ENCODE measurements around the gene ACLY.
"Not testable (repeated sequence)": the region's sequence is repeated elsewhere in the genome, so short reads cannot be mapped to it uniquely, and the experiment has no call there.

Gene ACLY

DNA sequence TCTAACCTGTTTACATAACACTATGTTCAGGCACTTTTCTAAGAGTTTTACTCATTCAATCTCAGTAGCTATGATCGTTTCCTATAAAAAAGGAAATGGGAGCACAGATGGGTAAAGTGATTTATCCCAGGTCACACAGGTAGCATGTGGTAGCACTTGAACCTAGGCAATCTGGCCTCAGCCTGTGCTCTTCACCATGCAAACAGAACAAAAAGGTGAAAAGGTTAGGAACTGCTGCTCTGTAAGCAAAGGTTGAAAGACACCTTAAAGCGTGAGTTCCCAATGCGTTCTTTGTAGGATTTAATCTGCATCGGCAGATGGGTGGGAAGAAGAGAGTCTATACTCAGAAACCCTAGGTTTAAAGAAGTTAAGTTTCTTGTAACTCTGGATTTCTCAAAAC, 38.6 kb downstream of the ACLY start:
- no peaks in the 10 kb centered on the region for H3K27me3 ChIP-seq
- TF ChIP-seq CTCF (IDR thresholded peaks at IDR 0.05; ENCODE audit: low read depth, low read length) = no peak
- no peaks in the 10 kb centered on the region for H3K4me1 ChIP-seq
- DNase-seq = no peak
- no peak overlapping the region for H3K4me3 ChIP-seq (ENCODE audit: low read depth, low read length)
- H3K36me3 ChIP-seq = peaks cover 82% of the 10 kb centered on the region
- H3K9me3 ChIP-seq = no peaks in the 10 kb centered on the region; the same call in 1 of the 2 replicates

GRCh38 chr17:41874293-41874670, 44.5 kb downstream of the ACLY start:
- H3K4me3 ChIP-seq (ENCODE audit: low read depth, low read length); H3K27me3 ChIP-seq; H3K4me1 ChIP-seq; DNase-seq; H3K9me3 ChIP-seq: not testable (repeated sequence)
- peaks cover 87% of the 10 kb centered on the region for H3K36me3 ChIP-seq

- no peak overlapping the region for H3K4me3 ChIP-seq (ENCODE audit: low read depth, low read length)
- H3K9me3 ChIP-seq = no peaks in the 10 kb centered on the region
- no peaks in the 10 kb centered on the region for H3K4me1 ChIP-seq
- no peak for DNase-seq
- TF ChIP-seq CTCF (IDR thresholded peaks at IDR 0.05; ENCODE audit: low read depth, low read length) = no peak
- no peaks in the 10 kb centered on the region for H3K27me3 ChIP-seq
- H3K36me3 ChIP-seq = peaks cover 86% of the 10 kb centered on the region
These were observed 45.0 kb downstream of the ACLY start for GRCh38 chr17:41873559-41874292.

DNA sequence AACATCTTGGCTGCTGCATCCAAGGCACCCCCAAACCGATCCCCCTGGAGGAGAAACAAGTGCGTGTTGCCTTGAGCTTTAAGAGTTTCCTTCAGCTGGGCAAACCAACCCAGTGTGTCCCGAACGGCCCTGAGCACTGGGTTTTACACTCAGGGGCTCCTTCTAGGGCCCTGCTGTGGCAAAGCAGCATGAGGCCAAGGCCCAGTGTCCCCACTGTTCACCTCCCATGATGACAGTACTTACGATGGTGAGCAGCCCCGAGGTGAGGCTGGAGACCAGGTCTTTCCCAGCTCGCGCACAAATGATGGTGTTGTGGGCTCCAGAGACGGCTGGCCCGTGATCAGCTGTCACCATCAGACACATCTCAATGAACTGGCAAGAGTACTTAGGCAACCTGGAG, 47.0 kb downstream of the ACLY start:
- TF ChIP-seq CTCF (IDR thresholded peaks at IDR 0.05; ENCODE audit: low read depth, low read length) = no peak
- DNase-seq = no peak
- H3K4me1 ChIP-seq = no peaks in the 10 kb centered on the region
- peaks cover 78% of the 10 kb centered on the region for H3K36me3 ChIP-seq
- H3K4me3 ChIP-seq (ENCODE audit: low read depth, low read length) = no peak overlapping the region
- H3K9me3 ChIP-seq = no peaks in the 10 kb centered on the region
- H3K27me3 ChIP-seq = no peaks in the 10 kb centered on the region

GRCh38 chr17:41870627-41871026, 48.1 kb downstream of the ACLY start:
- peak; percentile 39 for DNase-seq
- no peak for TF ChIP-seq CTCF (IDR thresholded peaks at IDR 0.05; ENCODE audit: low read depth, low read length)
- Histone ChIP-seq H3K9me3 (no peaks in the 10 kb centered on the region), H3K27me3 (no peaks in the 10 kb centered on the region), H3K4me1 (no peaks in the 10 kb centered on the region), H3K4me3 (ENCODE audit: low read depth, low read length) (no peak overlapping the region), H3K36me3 (peaks cover 79% of the 10 kb centered on the region)

- Histone ChIP-seq H3K9me3 (no peaks in the 10 kb centered on the region), H3K27me3 (no peaks in the 10 kb centered on the region), H3K36me3 (peaks cover 79% of the 10 kb centered on the region), H3K4me3 (ENCODE audit: low read depth, low read length) (no peak overlapping the region), H3K4me1 (no peaks in the 10 kb centered on the region)
- DNase-seq = no peak
- no peak for TF ChIP-seq CTCF (IDR thresholded peaks at IDR 0.05; ENCODE audit: low read depth, low read length)
These were observed 48.7 kb downstream of the ACLY start for GRCh38 chr17:41870097-41870496.
